B cell (primary cell): ENCODE results near the gene PRDM2.

Experiments used
- CTCF ChIP-seq: fragments of 200-600 bp; IDR thresholded peaks from one replicate; pipeline ENCODE4 v1.8.0; 2022; ENCODE audit warnings: antibody characterized with exemption, mild to moderate bottlenecking
- EZH2 ChIP-seq: IDR thresholded peaks from 2 replicates; pipeline ENCODE4 v1.6.1; 2012; ENCODE audit warnings: borderline replicate concordance, low read depth, mild to moderate bottlenecking, moderate library complexity, low read length; ENCODE audit not compliant: insufficient read depth, poor library complexity, severe bottlenecking

GRCh38 chr1:13737398-13737797, 37.4 kb downstream of the PRDM2 start:
- TF ChIP-seq CTCF (no peak), EZH2 (no peak)
